GM19438 (cell line): Measurements from ENCODE around the gene RELB.
"Not testable (repeated sequence)": the region's sequence is repeated elsewhere in the genome, so short reads cannot be mapped to it uniquely, and the experiment has no call there.

Source experiments
- ATAC-seq: cut with Tn5 transposase; IDR thresholded peaks from one replicate; pipeline ENCODE4 v1.9.1; 2021; ENCODE audit warnings: low read depth; ENCODE audit not compliant: unreplicated experiment

Gene RELB

GRCh38 chr19:45001087-45001739 is at the start of gene RELB:
RELB (plus strand) TSS chr19:45001464; CDS start chr19:45001580, 116 bp downstream.
- peak; percentile 36 for ATAC-seq

GRCh38 chr19:44954278-44954648 is 47.0 kb upstream of the RELB start:
- no peak for ATAC-seq

GRCh38 chr19:44954649-44955504 is 46.4 kb upstream of the RELB start, which contains the start of gene CLPTM1:
CLPTM1 (plus strand) TSS chr19:44955380; CDS start chr19:44955396, 16 bp downstream.
- ATAC-seq: peak; percentile 74

- ATAC-seq: peak; percentile 6
Observed at GRCh38 chr19:44955505-44956439, 45.5 kb upstream of the RELB start.

GRCh38 chr19:44957526-44957925 is 43.7 kb upstream of the RELB start:
- no peak for ATAC-seq

GRCh38 chr19:44958090-44958489 is 43.2 kb upstream of the RELB start:
- no peak for ATAC-seq

- no peak for ATAC-seq
Observed at GRCh38 chr19:44959691-44960090, 41.6 kb upstream of the RELB start.

GRCh38 chr19:44960906-44961728 is 40.1 kb upstream of the RELB start:
- no peak for ATAC-seq

- no peak for ATAC-seq
Observed at GRCh38 chr19:44961821-44962220, 39.4 kb upstream of the RELB start.

GRCh38 chr19:44968118-44968517 is 33.1 kb upstream of the RELB start:
- ATAC-seq: no peak

GRCh38 chr19:44968670-44969069 is 32.6 kb upstream of the RELB start:
- ATAC-seq: no peak

GRCh38 chr19:44969437-44969836 is 31.8 kb upstream of the RELB start:
- ATAC-seq: no peak

- ATAC-seq: not testable (repeated sequence)
Observed at GRCh38 chr19:44971451-44971850, 29.8 kb upstream of the RELB start.

- ATAC-seq: no peak
Observed at GRCh38 chr19:44972802-44973201, 28.5 kb upstream of the RELB start.

- ATAC-seq: no peak
Observed at GRCh38 chr19:44973982-44974735, 27.1 kb upstream of the RELB start.

- ATAC-seq: no peak
Observed at GRCh38 chr19:44974857-44975256, 26.4 kb upstream of the RELB start.

- ATAC-seq: no peak
Observed at GRCh38 chr19:44975444-44975843, 25.8 kb upstream of the RELB start.

GRCh38 chr19:44984005-44984404 is 17.3 kb upstream of the RELB start:
- no peak for ATAC-seq

GRCh38 chr19:44985445-44985844 is 15.8 kb upstream of the RELB start:
- no peak for ATAC-seq
